ENCODE measurements around the gene ATP9B.

DNA sequence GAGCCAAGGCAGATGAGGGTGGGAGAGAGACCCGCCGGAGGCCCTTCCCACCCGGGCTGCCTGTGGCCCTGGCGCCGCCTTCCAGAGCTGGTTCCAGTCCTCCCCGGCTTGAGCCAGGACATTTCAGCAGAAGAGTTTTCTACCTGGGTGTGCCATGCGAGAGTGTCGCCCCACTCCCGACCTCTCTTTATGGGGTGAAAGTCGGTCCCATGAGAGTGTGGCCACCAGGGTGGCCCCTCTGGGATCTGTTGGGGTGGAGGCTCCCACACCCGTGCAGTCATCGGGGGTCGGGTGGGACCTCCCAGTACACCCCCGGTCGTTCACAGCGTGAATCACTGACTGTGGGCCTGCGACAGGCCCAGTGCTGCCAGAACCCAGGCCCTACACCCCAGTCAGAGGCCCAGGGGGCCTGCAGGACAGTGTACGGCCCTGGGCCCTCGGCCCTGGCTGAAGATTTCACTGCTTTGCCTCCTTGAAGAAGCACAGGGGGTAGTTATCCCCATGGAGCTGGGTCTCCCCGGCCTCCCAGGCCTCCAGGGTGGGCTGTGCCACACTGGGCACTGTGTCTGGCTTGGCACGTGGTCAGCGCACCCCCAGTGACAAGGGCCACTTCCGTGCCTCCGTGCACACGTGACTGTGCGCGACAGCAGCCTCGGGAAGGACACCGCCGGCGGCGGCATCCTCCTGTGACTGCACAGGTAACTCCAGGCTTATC, 332.5 kb downstream of the ATP9B start:
- TF ChIP-seq, protein P1, sequence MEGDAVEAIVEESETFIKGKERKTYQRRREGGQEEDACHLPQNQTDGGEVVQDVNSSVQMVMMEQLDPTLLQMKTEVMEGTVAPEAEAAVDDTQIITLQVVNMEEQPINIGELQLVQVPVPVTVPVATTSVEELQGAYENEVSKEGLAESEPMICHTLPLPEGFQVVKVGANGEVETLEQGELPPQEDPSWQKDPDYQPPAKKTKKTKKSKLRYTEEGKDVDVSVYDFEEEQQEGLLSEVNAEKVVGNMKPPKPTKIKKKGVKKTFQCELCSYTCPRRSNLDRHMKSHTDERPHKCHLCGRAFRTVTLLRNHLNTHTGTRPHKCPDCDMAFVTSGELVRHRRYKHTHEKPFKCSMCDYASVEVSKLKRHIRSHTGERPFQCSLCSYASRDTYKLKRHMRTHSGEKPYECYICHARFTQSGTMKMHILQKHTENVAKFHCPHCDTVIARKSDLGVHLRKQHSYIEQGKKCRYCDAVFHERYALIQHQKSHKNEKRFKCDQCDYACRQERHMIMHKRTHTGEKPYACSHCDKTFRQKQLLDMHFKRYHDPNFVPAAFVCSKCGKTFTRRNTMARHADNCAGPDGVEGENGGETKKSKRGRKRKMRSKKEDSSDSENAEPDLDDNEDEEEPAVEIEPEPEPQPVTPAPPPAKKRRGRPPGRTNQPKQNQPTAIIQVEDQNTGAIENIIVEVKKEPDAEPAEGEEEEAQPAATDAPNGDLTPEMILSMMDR (IDR thresholded peaks at IDR 0.05) = no peak
- TF ChIP-seq ZFX (IDR thresholded peaks at IDR 0.05; ENCODE audit: borderline replicate concordance) = no peak
